Keratinocyte (primary cell): ENCODE data around the gene PYY.

Source experiments
- CTCF ChIP-seq, 3 experiments: IDR thresholded peaks in 1 of 3; conservative IDR thresholded peaks in 1 of 3; optimal IDR thresholded peaks in 1 of 3; 2 replicates in 2 of 3; 3 replicates in 1 of 3; pipeline versions ENCODE3 to v1.5.1; 2011; ENCODE audit warnings: low read length in 3 of 3, mild to moderate bottlenecking in 3 of 3, moderate library complexity in 2 of 3, control low read depth in 1 of 3, inconsistent platforms in 1 of 3; ENCODE audit not compliant: insufficient read depth in 2 of 3; ENCODE audit errors: extremely low read depth in 1 of 3
- EZH2 ChIP-seq: IDR thresholded peaks from one replicate; pipeline ENCODE4 v1.6.1; 2012; ENCODE audit warnings: inconsistent platforms, mild to moderate bottlenecking, low read length, moderate library complexity

- TF ChIP-seq CTCF (optimal IDR thresholded peaks at IDR 0.05 in 1 of 3, IDR thresholded peaks at IDR 0.05 in 1 of 3, conservative IDR thresholded peaks at IDR 0.05 in 1 of 3; ENCODE audit: extremely low read depth in 1 of 3, insufficient read depth in 2 of 3, low read length in 3 of 3) = no peak
- no peak for TF ChIP-seq EZH2
Measured at GRCh38 chr17:43932357-43932756, 21.4 kb downstream of the PYY start.
